ENCODE data around the gene OMG.

The OMG gene

GRCh38 chr17:31261601-31262000 is 35.4 kb downstream of the OMG start:
- H3K4me3 ChIP-seq (ENCODE audit: low read depth, low read length) = no peak overlapping the region
- TF ChIP-seq CTCF (conservative IDR thresholded peaks at IDR 0.05; ENCODE audit: low read depth, low read length) = no peak
- DNase-seq (ENCODE audit: low read depth) = no peak

GRCh38 chr17:31260151-31260550 is 36.9 kb downstream of the OMG start:
- DNase-seq (ENCODE audit: low read depth) = no peak
- H3K4me3 ChIP-seq (ENCODE audit: low read depth, low read length) = no peak overlapping the region
- no peak for TF ChIP-seq CTCF (conservative IDR thresholded peaks at IDR 0.05; ENCODE audit: low read depth, low read length)

GRCh38 chr17:31256936-31257335 is 40.1 kb downstream of the OMG start:
- no peak for TF ChIP-seq CTCF (conservative IDR thresholded peaks at IDR 0.05; ENCODE audit: low read depth, low read length)
- no peak overlapping the region for H3K4me3 ChIP-seq (ENCODE audit: low read depth, low read length)
- no peak for DNase-seq (ENCODE audit: low read depth)

GRCh38 chr17:31254654-31255053 is 42.4 kb downstream of the OMG start:
- H3K4me3 ChIP-seq (ENCODE audit: low read depth, low read length) = no peak overlapping the region
- DNase-seq (ENCODE audit: low read depth) = no peak
- TF ChIP-seq CTCF (conservative IDR thresholded peaks at IDR 0.05; ENCODE audit: low read depth, low read length) = no peak

GRCh38 chr17:31252741-31253140 is 44.3 kb downstream of the OMG start:
- DNase-seq (ENCODE audit: low read depth) = no peak
- no peak overlapping the region for H3K4me3 ChIP-seq (ENCODE audit: low read depth, low read length)

GRCh38 chr17:31251970-31252328 is 45.1 kb downstream of the OMG start:
- no peak for TF ChIP-seq CTCF (conservative IDR thresholded peaks at IDR 0.05; ENCODE audit: low read depth, low read length)
- no peak overlapping the region for H3K4me3 ChIP-seq (ENCODE audit: low read depth, low read length)
- no peak for DNase-seq (ENCODE audit: low read depth)

More at GRCh38 chr17:31252741-31253140, 44.3 kb downstream of the OMG start:
- no peak for TF ChIP-seq CTCF (conservative IDR thresholded peaks at IDR 0.05; ENCODE audit: low read depth, low read length)

GRCh38 chr17:31251105-31251969 is 45.7 kb downstream of the OMG start:
- no peak overlapping the region for H3K4me3 ChIP-seq (ENCODE audit: low read depth, low read length)
- no peak for TF ChIP-seq CTCF (conservative IDR thresholded peaks at IDR 0.05; ENCODE audit: low read depth, low read length)
- peak; percentile 51 for DNase-seq (ENCODE audit: low read depth)

Measured in choroid plexus epithelial cell (primary cell).